Right lobe of liver (tissue), 6 donors: ENCODE data around the gene ACP1. TPM values are rescaled to one million over a fixed set of nuclear protein-coding genes. Genes with fewer than 3 reads are reported as not detected.

ENCODE experiments used
- ATAC-seq, 4 donors: fragments of 200-7000 bp; cut with Tn5 transposase; one replicate each; pipeline ENCODE4 v1.9.1; 2020; ENCODE audit warnings: mild to moderate bottlenecking in 4 of 4, moderate library complexity in 4 of 4
- DNase-seq, 3 donors: peaks; one replicate each; pipeline ENCODE4 v3.0.0-alpha.2; 2020
- H3K27ac ChIP-seq, 3 donors: fragments of 200-600 bp; one replicate each; pipeline ENCODE4 v1.8.0; 2022
- H3K27me3 ChIP-seq, 2 donors: fragments of 200-600 bp; one replicate each; pipeline ENCODE4 v1.8.0; 2022
- H3K36me3 ChIP-seq, 4 donors: fragments of 200-600 bp; sonication (generic) in 1 of 4; one replicate each; pipeline versions ENCODE4 v1.5.1 to v1.8.0; 2017 to 2022; ENCODE audit warnings: control low read depth in 1 of 4
- H3K4me1 ChIP-seq, 4 donors: fragments of 200-600 bp; sonication (generic) in 1 of 4; one replicate each; pipeline versions ENCODE4 v1.5.1 to v1.8.0; 2017 to 2022; ENCODE audit warnings: control low read depth in 1 of 4
- H3K4me3 ChIP-seq, 3 donors: fragments of 200-600 bp; one replicate each; pipeline ENCODE4 v1.8.0; 2022
- H3K9me3 ChIP-seq, 4 donors: fragments of 200-600 bp; sonication (generic) in 1 of 4; one replicate each; pipeline versions ENCODE4 v1.5.1 to v1.8.0; 2017 to 2022; ENCODE audit warnings: control low read depth in 1 of 4
- POLR2A ChIP-seq: fragments of 450-650 bp; IDR thresholded peaks from one replicate; pipeline ENCODE4 v1.6.1; 2017; ENCODE audit warnings: antibody characterized with exemption, mild to moderate bottlenecking
- WGBS: methylation state at CpG from one replicate; pipeline ENCODE4 v1.1.6; 2018; ENCODE audit warnings: low coverage, low lambda C conversion rate; ENCODE audit not compliant: insufficient coverage; ENCODE audit errors: missing lambda C conversion rate; 5-methylcytosine and 5-hydroxymethylcytosine counted together
- intact Hi-C, 2 donors: fragments of 100-400 bp; cut with DNase I; formaldehyde crosslinking; loops; one replicate each; pipeline versions ENCODE4 v1.11.2 to v1.14.1; 2022
- total RNA-seq, 6 experiments: library from RNA; depleted of rRNA in 2 of 6; stranded (reverse); fragments of >200 nt in 2 of 6; fragmentation: NEBNext Ultra II Directional in 3 of 6; extraction: Animal tissue kit (Norgen Biotek cat#: 25700) in 3 of 6; gene quantifications; one replicate each; pipeline versions ENCODE4 v1.1.0 to v1.2.4, GENCODE V29; 2016 to 2023
- TF ChIP-seq, protein P1 (sequence below), 4 donors: fragments of 200-600 bp in 3 of 4; fragments of 450-650 bp in 1 of 4; IDR thresholded peaks; one replicate each; pipeline versions ENCODE4 v1.5.1 to v1.8.0; 2016 to 2022; ENCODE audit warnings: antibody characterized with exemption in 4 of 4, mild to moderate bottlenecking in 2 of 4
- donor health status: DM: no; HTN: yes; CAD: no.
- donor health status: DM: no; HTN: no; CAD: no.
- donor health status: DM: no; HTN: no; CAD: no.
- donor health status: DM: no; HTN: yes; CAD: no.
- donor health status: DM: no; HTN: yes; CAD: no.

ACP1 gene
- total RNA-seq, 6 experiments from 2014 or later = 52.1 to 72.1 (median 60.3) TPM

DNA sequence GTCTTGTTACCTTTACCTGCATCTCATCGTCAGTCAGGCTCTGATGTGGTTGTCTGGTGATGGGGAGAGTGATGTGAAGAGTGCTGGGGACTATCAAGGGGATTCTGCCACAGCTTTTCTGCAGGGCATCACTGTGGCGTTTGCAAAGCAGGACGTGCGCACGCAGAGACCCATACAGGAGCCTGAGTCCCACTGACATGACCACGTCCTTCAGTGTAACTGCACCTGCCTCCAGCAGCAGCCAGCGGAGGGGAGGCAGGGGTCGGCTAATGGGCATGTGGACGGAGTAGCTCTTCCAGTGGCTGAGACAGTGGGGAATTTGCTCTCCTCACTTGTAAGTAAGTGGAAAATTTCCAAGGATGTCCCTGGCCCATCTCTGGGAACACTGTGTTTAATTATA is 16.6 kb downstream of the ACP1 start:
- no peak for DNase-seq
- no peaks in the 10 kb centered on the region for H3K27me3 ChIP-seq
- intact Hi-C loops = no loop called here
- no peak overlapping the region for H3K4me3 ChIP-seq
- H3K36me3 ChIP-seq = peaks cover 0 to 21% (median 10%) of the 10 kb centered on the region in 4 donors
- 94% methylated on average over 8 of the region's 9 CpGs for WGBS
- no peaks in the 10 kb centered on the region for H3K9me3 ChIP-seq
- TF ChIP-seq, protein P1, sequence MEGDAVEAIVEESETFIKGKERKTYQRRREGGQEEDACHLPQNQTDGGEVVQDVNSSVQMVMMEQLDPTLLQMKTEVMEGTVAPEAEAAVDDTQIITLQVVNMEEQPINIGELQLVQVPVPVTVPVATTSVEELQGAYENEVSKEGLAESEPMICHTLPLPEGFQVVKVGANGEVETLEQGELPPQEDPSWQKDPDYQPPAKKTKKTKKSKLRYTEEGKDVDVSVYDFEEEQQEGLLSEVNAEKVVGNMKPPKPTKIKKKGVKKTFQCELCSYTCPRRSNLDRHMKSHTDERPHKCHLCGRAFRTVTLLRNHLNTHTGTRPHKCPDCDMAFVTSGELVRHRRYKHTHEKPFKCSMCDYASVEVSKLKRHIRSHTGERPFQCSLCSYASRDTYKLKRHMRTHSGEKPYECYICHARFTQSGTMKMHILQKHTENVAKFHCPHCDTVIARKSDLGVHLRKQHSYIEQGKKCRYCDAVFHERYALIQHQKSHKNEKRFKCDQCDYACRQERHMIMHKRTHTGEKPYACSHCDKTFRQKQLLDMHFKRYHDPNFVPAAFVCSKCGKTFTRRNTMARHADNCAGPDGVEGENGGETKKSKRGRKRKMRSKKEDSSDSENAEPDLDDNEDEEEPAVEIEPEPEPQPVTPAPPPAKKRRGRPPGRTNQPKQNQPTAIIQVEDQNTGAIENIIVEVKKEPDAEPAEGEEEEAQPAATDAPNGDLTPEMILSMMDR (IDR thresholded peaks at IDR 0.05) = no peak
- TF ChIP-seq POLR2A = no peak
- H3K27ac ChIP-seq = no peak overlapping the region
- H3K4me1 ChIP-seq = peaks cover 0 to 7% (median 0%) of the 10 kb centered on the region in 4 donors
- no peak for ATAC-seq

DNA sequence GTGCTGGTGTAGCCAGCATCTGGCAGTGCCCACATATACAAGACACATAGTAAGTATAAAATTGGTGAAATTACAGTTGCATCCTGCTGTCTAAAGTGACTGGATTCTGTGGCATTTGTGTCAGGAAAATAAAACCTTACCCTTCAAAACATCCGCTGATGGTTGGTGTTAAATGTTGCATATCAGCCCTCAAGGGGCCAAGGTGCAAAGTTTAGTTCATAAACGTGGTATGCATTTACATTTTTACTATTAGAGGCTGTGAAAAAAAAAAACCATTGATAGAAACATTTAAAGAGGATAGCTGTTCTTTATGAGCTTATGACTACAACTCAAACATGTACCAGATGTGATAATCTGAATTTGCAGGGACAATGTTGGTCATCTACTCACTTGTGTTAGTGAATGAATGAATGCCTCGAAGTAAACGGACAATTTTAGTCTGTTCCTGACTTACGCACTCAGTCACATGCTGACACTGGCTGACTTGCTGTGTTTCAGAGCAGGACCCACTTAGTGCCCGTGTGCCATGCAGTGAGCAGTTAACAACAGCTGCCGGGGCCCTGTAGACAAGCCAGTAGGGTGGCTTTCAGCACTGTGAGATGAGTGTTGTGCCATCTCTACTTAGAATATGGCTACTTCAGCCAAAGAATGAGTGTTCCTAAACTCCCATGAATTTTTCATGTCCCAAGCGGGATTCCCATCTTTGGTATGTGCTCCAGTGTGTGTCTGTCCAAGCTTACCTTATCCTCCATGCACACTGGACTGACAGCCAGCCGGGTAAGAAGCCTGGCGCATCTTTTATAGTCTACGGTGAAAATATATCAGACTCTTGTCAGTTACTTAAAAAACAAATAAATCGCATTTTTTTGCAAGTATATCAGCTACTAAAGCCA is 17.9 kb downstream of the ACP1 start:
- no peak overlapping the region for H3K4me3 ChIP-seq
- H3K27me3 ChIP-seq = no peaks in the 10 kb centered on the region
- peaks cover 0 to 12% (median 0%) of the 10 kb centered on the region in 4 donors for H3K4me1 ChIP-seq
- no peaks in the 10 kb centered on the region for H3K9me3 ChIP-seq
- H3K27ac ChIP-seq = no peak overlapping the region
- TF ChIP-seq, protein P1 (IDR thresholded peaks at IDR 0.05) = no peak
- TF ChIP-seq POLR2A = no peak
- intact Hi-C loops = no loop called here
- DNase-seq (no peak), ATAC-seq (no peak)
- 90% methylated on average over 10 of the region's 12 CpGs for WGBS
- H3K36me3 ChIP-seq = peaks cover 0 to 12% (median 8%) of the 10 kb centered on the region in 4 donors

DNA sequence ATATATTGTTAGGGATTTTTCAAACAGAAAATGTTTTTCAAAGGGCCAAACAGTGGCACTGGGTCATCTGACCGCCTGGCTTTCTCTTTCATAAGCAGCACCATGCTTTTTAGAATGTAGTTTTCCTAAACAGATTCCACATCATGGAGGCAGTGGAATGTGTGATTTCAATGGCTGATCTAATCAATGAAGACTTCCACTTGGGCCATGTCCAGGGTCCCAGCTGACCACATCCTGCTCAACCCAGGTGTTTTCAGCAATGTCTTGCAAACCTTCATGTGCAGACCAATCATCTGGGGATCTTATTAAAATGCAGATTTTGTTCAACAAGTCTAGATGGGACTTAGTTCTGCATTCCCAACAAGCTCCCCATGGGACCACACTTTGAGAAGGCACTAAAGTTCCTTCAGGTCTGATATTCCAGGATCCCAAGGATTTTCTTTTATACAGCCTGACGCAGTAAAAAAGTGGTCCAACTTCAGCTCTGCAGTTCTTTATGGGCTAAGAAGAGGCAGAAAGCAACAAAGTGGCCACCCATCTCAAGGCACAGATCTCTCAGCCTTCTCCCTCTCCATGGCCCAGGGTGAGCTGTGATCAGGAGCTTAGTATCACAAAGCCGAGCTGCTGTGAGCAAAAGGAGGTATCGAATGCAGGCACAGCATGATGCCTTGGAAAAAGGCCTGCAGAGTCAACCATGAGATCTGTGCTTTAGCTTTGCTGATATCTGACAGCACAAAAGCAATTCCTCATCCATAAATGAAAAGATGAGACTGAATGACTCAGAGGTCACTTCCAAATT is 19.4 kb downstream of the ACP1 start:
- Histone ChIP-seq H3K27me3 (peaks cover 0 to 7% of the 10 kb centered on the region in 2 donors), H3K27ac (no peak overlapping the region), H3K36me3 (peaks cover 0 to 8% (median 3%) of the 10 kb centered on the region in 4 donors), H3K4me3 (no peak overlapping the region), H3K9me3 (no peaks in the 10 kb centered on the region), H3K4me1 (peaks cover 0 to 22% (median under 1%) of the 10 kb centered on the region in 4 donors)
- ATAC-seq = no peak
- TF ChIP-seq, protein P1 (IDR thresholded peaks at IDR 0.05) = no peak
- no peak for TF ChIP-seq POLR2A
- WGBS = 92% methylated on average over 2 of the region's 4 CpGs
- no peak for DNase-seq
- intact Hi-C loops = no loop called here

DNA sequence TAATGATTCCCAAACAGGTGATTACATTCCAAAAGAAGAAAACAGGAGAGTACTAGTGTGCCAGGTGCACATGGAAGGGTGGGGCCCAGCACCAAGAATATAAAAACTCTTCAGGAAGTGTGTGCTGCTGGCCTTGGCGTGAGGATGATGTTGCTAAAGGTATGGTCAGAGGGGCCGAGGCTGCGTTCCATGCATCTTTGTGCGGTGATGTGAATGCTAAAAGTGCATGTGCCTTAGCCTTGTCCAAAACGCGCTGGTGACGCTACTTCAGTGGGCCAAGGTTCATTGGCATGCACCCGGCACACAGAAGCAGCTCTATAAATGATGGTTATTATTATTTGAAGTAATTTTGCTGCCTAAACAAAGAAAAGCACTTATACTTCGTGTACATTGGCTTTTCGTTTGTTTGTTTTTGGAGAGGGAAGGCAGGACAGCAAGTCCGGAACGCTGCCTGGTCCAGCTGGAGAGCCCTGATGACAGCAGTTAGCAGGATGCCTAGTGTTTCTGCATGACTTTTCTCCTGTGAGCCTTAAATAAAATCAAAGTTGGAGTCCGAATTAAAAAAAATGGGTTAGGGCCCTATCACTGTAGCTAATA is 20.2 kb downstream of the ACP1 start:
- Histone ChIP-seq H3K27me3 (peaks cover 0 to 8% of the 10 kb centered on the region in 2 donors), H3K9me3 (no peaks in the 10 kb centered on the region), H3K36me3 (peaks cover 0 to 8% (median 1%) of the 10 kb centered on the region in 4 donors), H3K27ac (no peak overlapping the region), H3K4me1 (peaks cover 0 to 24% (median 3%) of the 10 kb centered on the region in 4 donors), H3K4me3 (no peak overlapping the region)
- intact Hi-C loops = no loop called here
- 52% methylated on average over 12 of the region's 13 CpGs for WGBS
- DNase-seq (no peak), ATAC-seq (no peak)
- TF ChIP-seq, protein P1 (IDR thresholded peaks at IDR 0.05) = no peak
- TF ChIP-seq POLR2A = no peak
